ENCODE data around the gene APLN. TPM values are rescaled to one million over a fixed set of nuclear protein-coding genes. Genes with fewer than 3 reads are reported as not detected.

Gene APLN
- total RNA-seq, 1 donor from 2014 or later, result 0.07 TPM

GRCh38 chrX:129642641-129643040, 12.1 kb downstream of the APLN start:
- intact Hi-C loops (cut with micrococcal nuclease), result no loop called here

GRCh38 chrX:129641941-129642340, 12.8 kb downstream of the APLN start:
- intact Hi-C loops (cut with micrococcal nuclease), result no loop called here

- intact Hi-C loops (cut with micrococcal nuclease), result no loop called here
Observed at GRCh38 chrX:129641469-129641868, 13.3 kb downstream of the APLN start.

GRCh38 chrX:129640737-129641136, 14.0 kb downstream of the APLN start:
- intact Hi-C loops (cut with micrococcal nuclease), result no loop called here

GRCh38 chrX:129638917-129639316, 15.8 kb downstream of the APLN start:
- intact Hi-C loops (cut with micrococcal nuclease), result no loop called here

GRCh38 chrX:129637217-129638109, 17.3 kb downstream of the APLN start:
- intact Hi-C loops (cut with micrococcal nuclease), result loop anchor here (1.0 kb wide), 1 partner anchor 186 kb away; no protein-coding TSS in a partner anchor

GRCh38 chrX:129636175-129636681, 18.5 kb downstream of the APLN start:
- intact Hi-C loops (cut with micrococcal nuclease), result no loop called here

- intact Hi-C loops (cut with micrococcal nuclease), result no loop called here
Observed at GRCh38 chrX:129634541-129634940, 20.2 kb downstream of the APLN start.

- intact Hi-C loops (cut with micrococcal nuclease), result no loop called here
Observed at GRCh38 chrX:129632443-129632842, 22.3 kb downstream of the APLN start.

GRCh38 chrX:129631849-129632248, 22.9 kb downstream of the APLN start:
- intact Hi-C loops (cut with micrococcal nuclease), result no loop called here

GRCh38 chrX:129629837-129630236, 24.9 kb downstream of the APLN start:
- intact Hi-C loops (cut with micrococcal nuclease), result no loop called here

- intact Hi-C loops (cut with micrococcal nuclease), result no loop called here
Observed at GRCh38 chrX:129626026-129626425, 28.7 kb downstream of the APLN start.

- intact Hi-C loops (cut with micrococcal nuclease), result no loop called here
Observed at GRCh38 chrX:129622757-129623301, 31.9 kb downstream of the APLN start.

GRCh38 chrX:129618997-129619396, 35.8 kb downstream of the APLN start:
- intact Hi-C loops (cut with micrococcal nuclease), result no loop called here

- intact Hi-C loops (cut with micrococcal nuclease), result no loop called here
Observed at GRCh38 chrX:129617420-129617819, 37.3 kb downstream of the APLN start.

GRCh38 chrX:129614481-129615255, 40.1 kb downstream of the APLN start:
- intact Hi-C loops (cut with micrococcal nuclease), result no loop called here

GRCh38 chrX:129613596-129613995, 41.2 kb downstream of the APLN start:
- intact Hi-C loops (cut with micrococcal nuclease), result no loop called here

- intact Hi-C loops (cut with micrococcal nuclease), result no loop called here
Observed at GRCh38 chrX:129612396-129612795, 42.4 kb downstream of the APLN start.

- intact Hi-C loops (cut with micrococcal nuclease), result loop anchor here (5.0 to 10.0 kb wide), 3 partner anchors 373 to 585 kb away; partner anchors contain the start of gene BCORL1
Observed at GRCh38 chrX:129609395-129609794, 45.4 kb downstream of the APLN start.

- intact Hi-C loops (cut with micrococcal nuclease), result loop anchor here (5.0 to 10.0 kb wide), 3 partner anchors 374 to 586 kb away; partner anchors contain the start of gene BCORL1
Observed at GRCh38 chrX:129608496-129608895, 46.3 kb downstream of the APLN start.

GRCh38 chrX:129606918-129607317, 47.8 kb downstream of the APLN start:
- intact Hi-C loops (cut with micrococcal nuclease), result loop anchor here (1.0 to 10.0 kb wide), 5 partner anchors 216 to 588 kb away; partner anchors contain the start of gene BCORL1
